SK-N-MC (cell line): ENCODE results near the gene RUVBL2.
"Not testable (repeated sequence)": the region's sequence is repeated elsewhere in the genome, so short reads cannot be mapped to it uniquely, and the experiment has no call there.

Source experiments
- EZH2 ChIP-seq: fragments of 200-600 bp; sonication (generic); IDR thresholded peaks from one replicate; pipeline ENCODE4 v1.6.1; 2017; ENCODE audit warnings: antibody characterized with exemption
- FOXP2 ChIP-seq: optimal IDR thresholded peaks from 2 replicates; pipeline ENCODE3; 2011; ENCODE audit warnings: mild to moderate bottlenecking, moderate library complexity; ENCODE audit not compliant: insufficient read depth; ENCODE audit errors: extremely low read length, control extremely low read depth
- POLR2AphosphoS5 ChIP-seq: IDR thresholded peaks from 2 replicates; pipeline ENCODE4 v1.6.1; 2012; ENCODE audit warnings: mild to moderate bottlenecking, low read depth, low read length, borderline replicate concordance

DNA sequence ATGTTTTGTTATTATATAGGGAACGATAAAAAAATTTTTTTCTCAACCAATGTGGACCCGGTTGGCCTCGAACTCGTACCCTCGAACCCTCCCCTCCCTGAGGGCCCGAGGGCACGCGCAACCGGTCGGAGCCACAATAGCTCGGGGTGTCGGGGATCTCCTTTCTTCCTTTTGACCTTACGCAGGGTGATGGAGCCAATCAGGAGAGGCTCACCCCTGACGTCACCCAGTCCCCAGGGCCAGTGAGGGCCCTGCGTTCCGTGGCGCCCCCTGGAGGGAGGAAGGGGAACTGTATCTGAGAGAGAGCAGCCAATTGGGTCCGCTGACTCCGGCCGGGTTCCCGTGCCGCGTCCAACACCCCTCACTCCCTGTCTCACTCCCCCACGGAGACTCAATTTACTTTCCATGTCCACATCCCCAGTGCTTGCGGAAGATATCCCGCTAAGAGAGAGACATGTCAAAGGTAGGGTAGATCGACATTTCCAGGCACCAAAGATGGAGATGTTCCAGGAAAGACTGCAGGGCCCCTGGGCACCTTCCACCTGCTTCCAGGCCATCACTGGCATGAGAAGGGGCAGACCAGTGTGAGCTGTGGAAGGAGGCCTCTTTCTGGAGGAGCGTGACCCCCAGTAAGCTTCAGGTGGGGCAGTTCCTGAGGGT, 38.1 kb downstream of the RUVBL2 start, which contains the start of gene CGB2:
- TF ChIP-seq EZH2, POLR2AphosphoS5, FOXP2: not testable (repeated sequence)
